ENCODE measurements around the gene SNAP47.

GRCh38 chr1:227789084-227790033, 54.1 kb downstream of the SNAP47 start:
- no peak for TF ChIP-seq CTCF (IDR thresholded peaks at IDR 0.05; ENCODE audit: insufficient read depth, low read length, poor library complexity, severe bottlenecking)
- TF ChIP-seq EZH2phosphoT487 (conservative IDR thresholded peaks at IDR 0.05; ENCODE audit: low read length): no peak
